Thyroid gland (tissue), 4 donors: ENCODE measurements around the gene KIAA1614. TPM values are rescaled to one million over a fixed set of nuclear protein-coding genes. Genes with fewer than 3 reads are reported as not detected.
A peak's percentile ranks its signal among the peaks of the same experiment; 100 is the strongest.

ENCODE experiments used
- DNase-seq, 2 donors: peaks; one replicate each; pipeline ENCODE4 v3.0.0-alpha.2; 2019
- H3K27ac ChIP-seq, 3 donors: fragments of 200-600 bp; sonication (generic); 1 replicate in 2 of 3; 2 replicates in 1 of 3; pipeline ENCODE4 v1.5.1; 2016 to 2019; ENCODE audit warnings: mild to moderate bottlenecking in 1 of 3, moderate library complexity in 1 of 3
- H3K27me3 ChIP-seq: fragments of 200-600 bp; sonication (generic); one replicate; pipeline ENCODE4 v1.5.1; 2019
- H3K36me3 ChIP-seq, 2 donors: fragments of 200-600 bp; sonication (generic); one replicate each; pipeline ENCODE4 v1.5.1; 2016 to 2019
- H3K4me1 ChIP-seq, 2 donors: fragments of 200-600 bp; sonication (generic); one replicate each; pipeline ENCODE4 v1.5.1; 2017 to 2019
- H3K4me3 ChIP-seq, 3 donors: fragments of 200-600 bp; sonication (generic); replicated peaks in 1 of 3; 1 replicate in 2 of 3; 2 replicates in 1 of 3; pipeline ENCODE4 v1.5.1; 2016; ENCODE audit warnings: mild to moderate bottlenecking in 1 of 3
- H3K9me3 ChIP-seq: fragments of 200-600 bp; sonication (generic); one replicate; pipeline ENCODE4 v1.5.1; 2017
- POLR2A ChIP-seq, 2 donors: fragments of 450-650 bp; IDR thresholded peaks; one replicate each; pipeline ENCODE4 v1.6.1; 2017; ENCODE audit warnings: antibody characterized with exemption in 2 of 2, mild to moderate bottlenecking in 2 of 2, moderate library complexity in 1 of 2
- WGBS, 2 donors: methylation state at CpG; one replicate each; pipeline ENCODE4 v1.1.5; 2017; 5-methylcytosine and 5-hydroxymethylcytosine counted together
- intact Hi-C: fragments of 100-400 bp; cut with DNase I; formaldehyde crosslinking; loops from one replicate; pipeline ENCODE4 v1.15.1; 2023
- total RNA-seq, 4 donors: library from RNA; depleted of rRNA; stranded (reverse); fragments of >200 nt; gene quantifications; one replicate each; pipeline ENCODE4 v1.2.3, GENCODE V29; 2016
- TF ChIP-seq, protein P1 (sequence below), 6 experiments: fragments of 200-600 bp in 3 of 6; fragments of 450-650 bp in 3 of 6; sonication (generic) in 3 of 6; IDR thresholded peaks; one replicate each; pipeline ENCODE4 v1.5.1; 2016 to 2019; ENCODE audit warnings: antibody characterized with exemption in 6 of 6, mild to moderate bottlenecking in 2 of 6, inconsistent platforms in 1 of 6, moderate library complexity in 1 of 6

Gene KIAA1614
- total RNA-seq, 4 donors from 2014 or later, result 8.7 to 16.7 (median 12.5) TPM

- Histone ChIP-seq H3K27me3 (no peaks in the 10 kb centered on the region), H3K27ac (peak overlapping the region; percentile 90 to 93 (median 92)), H3K9me3 (no peaks in the 10 kb centered on the region), H3K4me1 (peaks cover 0 to 6% of the 10 kb centered on the region in 2 donors), H3K36me3 (no peaks in the 10 kb centered on the region), H3K4me3 (peak overlapping the region; percentile 53 to 80 (median 79))
- DNase-seq, result peak; percentile 25 to 39
- TF ChIP-seq, protein P1, sequence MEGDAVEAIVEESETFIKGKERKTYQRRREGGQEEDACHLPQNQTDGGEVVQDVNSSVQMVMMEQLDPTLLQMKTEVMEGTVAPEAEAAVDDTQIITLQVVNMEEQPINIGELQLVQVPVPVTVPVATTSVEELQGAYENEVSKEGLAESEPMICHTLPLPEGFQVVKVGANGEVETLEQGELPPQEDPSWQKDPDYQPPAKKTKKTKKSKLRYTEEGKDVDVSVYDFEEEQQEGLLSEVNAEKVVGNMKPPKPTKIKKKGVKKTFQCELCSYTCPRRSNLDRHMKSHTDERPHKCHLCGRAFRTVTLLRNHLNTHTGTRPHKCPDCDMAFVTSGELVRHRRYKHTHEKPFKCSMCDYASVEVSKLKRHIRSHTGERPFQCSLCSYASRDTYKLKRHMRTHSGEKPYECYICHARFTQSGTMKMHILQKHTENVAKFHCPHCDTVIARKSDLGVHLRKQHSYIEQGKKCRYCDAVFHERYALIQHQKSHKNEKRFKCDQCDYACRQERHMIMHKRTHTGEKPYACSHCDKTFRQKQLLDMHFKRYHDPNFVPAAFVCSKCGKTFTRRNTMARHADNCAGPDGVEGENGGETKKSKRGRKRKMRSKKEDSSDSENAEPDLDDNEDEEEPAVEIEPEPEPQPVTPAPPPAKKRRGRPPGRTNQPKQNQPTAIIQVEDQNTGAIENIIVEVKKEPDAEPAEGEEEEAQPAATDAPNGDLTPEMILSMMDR (IDR thresholded peaks at IDR 0.05), result no peak
- no peak for TF ChIP-seq POLR2A (IDR thresholded peaks at IDR 0.05)
- intact Hi-C loops, result no loop called here
- WGBS, 2 donors, result 32 to 34% methylated on average over 14 to 17 of the region's 17 CpGs
These were observed 981 bp upstream of the KIAA1614 start for GRCh38 chr1:180911640-180912191.

DNA sequence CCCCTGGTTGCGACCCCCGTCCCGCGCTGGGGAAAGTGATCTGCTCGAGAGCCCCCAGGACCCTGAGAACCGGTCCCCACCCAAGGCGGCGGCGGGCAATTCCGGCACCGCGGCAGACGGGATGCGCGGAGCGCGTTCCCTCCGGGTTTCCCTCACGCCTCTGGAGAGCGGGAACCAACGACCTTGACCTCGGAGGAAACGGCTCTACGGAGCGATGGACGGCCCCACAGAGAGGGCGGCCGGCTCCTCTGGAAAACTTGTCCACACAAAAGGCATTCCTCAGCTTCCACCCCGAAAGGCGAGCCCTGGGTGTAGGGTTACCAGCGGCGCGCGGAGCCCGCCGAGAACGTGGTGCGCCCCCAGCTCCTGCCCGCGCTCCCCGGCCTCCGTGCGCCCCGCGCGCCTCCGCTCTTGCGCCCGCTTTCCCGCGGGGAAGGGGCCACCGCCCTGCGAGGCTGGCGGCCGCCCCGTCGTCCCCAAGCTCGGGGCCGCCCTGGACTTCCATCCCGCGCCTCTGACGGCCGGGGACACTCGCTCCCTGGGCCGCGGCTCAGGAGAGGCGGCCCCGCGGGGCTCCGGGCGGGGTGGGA lies 391 bp upstream of the KIAA1614 start:
- Histone ChIP-seq H3K4me1 (peaks cover 0 to 6% of the 10 kb centered on the region in 2 donors), H3K9me3 (no peaks in the 10 kb centered on the region), H3K36me3 (no peaks in the 10 kb centered on the region), H3K27ac (peak overlapping the region; percentile 90 to 93 (median 92)), H3K4me3 (peak overlapping the region; percentile 53 to 80 (median 79)), H3K27me3 (no peaks in the 10 kb centered on the region)
- TF ChIP-seq POLR2A (IDR thresholded peaks at IDR 0.05), result no peak
- TF ChIP-seq, protein P1 (IDR thresholded peaks at IDR 0.05), result no peak
- 1% methylated on average over 29 of the region's 71 CpGs; no CpG with 5 or more reads in 1 of the 2 donors for WGBS, 2 donors
- DNase-seq, result peak; percentile 38 to 48
- intact Hi-C loops, result no loop called here

- no peak for DNase-seq
- intact Hi-C loops, result no loop called here
- WGBS, 2 donors, result 93 to 94% methylated on average over 11 of the region's 11 CpGs
- H3K4me1 ChIP-seq, result peaks cover 0 to 12% of the 10 kb centered on the region in 2 donors
- no peaks in the 10 kb centered on the region for H3K36me3 ChIP-seq
- no peak overlapping the region for H3K4me3 ChIP-seq
- no peak overlapping the region for H3K27ac ChIP-seq
- no peaks in the 10 kb centered on the region for H3K9me3 ChIP-seq
- TF ChIP-seq POLR2A (IDR thresholded peaks at IDR 0.05), result no peak
- TF ChIP-seq, protein P1 (IDR thresholded peaks at IDR 0.05), result no peak
- no peaks in the 10 kb centered on the region for H3K27me3 ChIP-seq
These were observed 2.8 kb downstream of the KIAA1614 start for GRCh38 chr1:180915426-180915965.

DNA sequence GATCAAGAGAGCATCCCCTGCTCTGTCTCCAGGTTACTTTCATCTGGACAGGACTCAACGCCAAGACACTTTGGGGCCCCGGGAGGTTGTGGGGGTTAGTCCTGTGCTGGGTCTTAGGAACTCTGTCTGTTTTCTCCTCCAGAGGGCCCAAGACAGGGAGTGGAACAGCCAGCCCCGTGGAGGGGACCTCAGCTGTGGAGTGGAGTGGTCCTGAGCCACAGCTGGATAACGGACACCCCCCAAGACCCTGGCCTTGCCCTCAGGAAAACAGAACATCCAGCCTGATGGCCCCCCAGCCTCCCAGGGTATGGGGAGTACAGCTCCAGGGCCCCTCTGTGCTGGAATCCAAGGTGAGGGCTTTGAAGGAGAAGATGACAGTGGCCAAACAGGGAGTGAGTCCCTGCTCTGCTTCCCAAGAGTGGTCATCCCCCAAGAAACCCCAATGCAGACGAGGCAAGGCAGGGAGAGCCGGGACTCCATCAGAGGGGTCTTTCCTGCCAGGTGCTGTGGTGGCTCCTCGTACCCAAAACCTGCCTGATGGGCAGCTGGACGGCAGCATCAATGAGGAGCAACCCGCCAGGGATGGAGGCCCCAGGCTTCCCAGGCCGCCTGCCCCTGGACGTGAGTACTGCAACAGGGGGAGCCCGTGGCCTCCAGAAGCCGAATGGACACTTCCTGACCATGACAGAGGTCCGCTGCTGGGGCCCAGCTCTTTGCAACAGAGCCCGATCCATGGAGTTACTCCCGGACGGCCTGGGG lies 3.5 kb downstream of the KIAA1614 start:
- Histone ChIP-seq H3K27ac (no peak overlapping the region), H3K9me3 (no peaks in the 10 kb centered on the region), H3K27me3 (no peaks in the 10 kb centered on the region), H3K4me1 (peaks cover 0 to 15% of the 10 kb centered on the region in 2 donors), H3K4me3 (no peak overlapping the region), H3K36me3 (no peaks in the 10 kb centered on the region)
- DNase-seq, result no peak
- intact Hi-C loops, result no loop called here
- WGBS, 2 donors, result 93 to 95% methylated on average over 6 to 14 of the region's 17 CpGs
- TF ChIP-seq, protein P1 (IDR thresholded peaks at IDR 0.05), result no peak
- no peak for TF ChIP-seq POLR2A (IDR thresholded peaks at IDR 0.05)
